ENCODE results near the gene TAS2R60.

DNA sequence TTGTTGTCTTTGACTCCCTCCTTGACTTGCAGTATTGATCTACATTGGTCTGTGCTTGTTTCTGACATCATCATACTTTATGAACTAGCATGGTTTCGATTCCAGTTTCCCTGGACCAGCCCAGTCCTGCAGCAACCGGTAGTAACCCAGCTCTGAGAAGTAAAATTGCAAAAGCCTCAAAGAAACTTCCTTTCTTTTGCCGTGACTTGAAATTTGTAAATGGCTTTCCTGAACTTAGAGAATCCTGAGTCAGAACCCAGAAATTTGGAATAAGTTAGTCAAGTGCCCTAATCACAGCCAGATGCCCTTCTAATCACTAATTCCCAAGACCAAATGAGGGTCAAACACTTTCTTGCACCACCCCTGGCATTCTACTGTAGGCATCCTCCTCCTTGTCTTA, 15.0 kb downstream of the TAS2R60 start:
- TF ChIP-seq POLR2A (IDR thresholded peaks at IDR 0.05): no peak
- TF ChIP-seq, protein P1, sequence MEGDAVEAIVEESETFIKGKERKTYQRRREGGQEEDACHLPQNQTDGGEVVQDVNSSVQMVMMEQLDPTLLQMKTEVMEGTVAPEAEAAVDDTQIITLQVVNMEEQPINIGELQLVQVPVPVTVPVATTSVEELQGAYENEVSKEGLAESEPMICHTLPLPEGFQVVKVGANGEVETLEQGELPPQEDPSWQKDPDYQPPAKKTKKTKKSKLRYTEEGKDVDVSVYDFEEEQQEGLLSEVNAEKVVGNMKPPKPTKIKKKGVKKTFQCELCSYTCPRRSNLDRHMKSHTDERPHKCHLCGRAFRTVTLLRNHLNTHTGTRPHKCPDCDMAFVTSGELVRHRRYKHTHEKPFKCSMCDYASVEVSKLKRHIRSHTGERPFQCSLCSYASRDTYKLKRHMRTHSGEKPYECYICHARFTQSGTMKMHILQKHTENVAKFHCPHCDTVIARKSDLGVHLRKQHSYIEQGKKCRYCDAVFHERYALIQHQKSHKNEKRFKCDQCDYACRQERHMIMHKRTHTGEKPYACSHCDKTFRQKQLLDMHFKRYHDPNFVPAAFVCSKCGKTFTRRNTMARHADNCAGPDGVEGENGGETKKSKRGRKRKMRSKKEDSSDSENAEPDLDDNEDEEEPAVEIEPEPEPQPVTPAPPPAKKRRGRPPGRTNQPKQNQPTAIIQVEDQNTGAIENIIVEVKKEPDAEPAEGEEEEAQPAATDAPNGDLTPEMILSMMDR (IDR thresholded peaks at IDR 0.05): no peak

All from testis (tissue), 2 donors.